Kidney capillary endothelial cell (primary cell): ENCODE results near the gene FBXO28.
A peak's percentile ranks its signal among the peaks of the same experiment; 100 is the strongest.
"Not testable (repeated sequence)": the region's sequence is repeated elsewhere in the genome, so short reads cannot be mapped to it uniquely, and the experiment has no call there.

Experiments
- DNase-seq: peaks from one replicate; pipeline ENCODE4 v3.0.0-alpha.2; 2018; ENCODE audit warnings: low spot score

FBXO28 gene, protein sequence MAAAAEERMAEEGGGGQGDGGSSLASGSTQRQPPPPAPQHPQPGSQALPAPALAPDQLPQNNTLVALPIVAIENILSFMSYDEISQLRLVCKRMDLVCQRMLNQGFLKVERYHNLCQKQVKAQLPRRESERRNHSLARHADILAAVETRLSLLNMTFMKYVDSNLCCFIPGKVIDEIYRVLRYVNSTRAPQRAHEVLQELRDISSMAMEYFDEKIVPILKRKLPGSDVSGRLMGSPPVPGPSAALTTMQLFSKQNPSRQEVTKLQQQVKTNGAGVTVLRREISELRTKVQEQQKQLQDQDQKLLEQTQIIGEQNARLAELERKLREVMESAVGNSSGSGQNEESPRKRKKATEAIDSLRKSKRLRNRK

DNA sequence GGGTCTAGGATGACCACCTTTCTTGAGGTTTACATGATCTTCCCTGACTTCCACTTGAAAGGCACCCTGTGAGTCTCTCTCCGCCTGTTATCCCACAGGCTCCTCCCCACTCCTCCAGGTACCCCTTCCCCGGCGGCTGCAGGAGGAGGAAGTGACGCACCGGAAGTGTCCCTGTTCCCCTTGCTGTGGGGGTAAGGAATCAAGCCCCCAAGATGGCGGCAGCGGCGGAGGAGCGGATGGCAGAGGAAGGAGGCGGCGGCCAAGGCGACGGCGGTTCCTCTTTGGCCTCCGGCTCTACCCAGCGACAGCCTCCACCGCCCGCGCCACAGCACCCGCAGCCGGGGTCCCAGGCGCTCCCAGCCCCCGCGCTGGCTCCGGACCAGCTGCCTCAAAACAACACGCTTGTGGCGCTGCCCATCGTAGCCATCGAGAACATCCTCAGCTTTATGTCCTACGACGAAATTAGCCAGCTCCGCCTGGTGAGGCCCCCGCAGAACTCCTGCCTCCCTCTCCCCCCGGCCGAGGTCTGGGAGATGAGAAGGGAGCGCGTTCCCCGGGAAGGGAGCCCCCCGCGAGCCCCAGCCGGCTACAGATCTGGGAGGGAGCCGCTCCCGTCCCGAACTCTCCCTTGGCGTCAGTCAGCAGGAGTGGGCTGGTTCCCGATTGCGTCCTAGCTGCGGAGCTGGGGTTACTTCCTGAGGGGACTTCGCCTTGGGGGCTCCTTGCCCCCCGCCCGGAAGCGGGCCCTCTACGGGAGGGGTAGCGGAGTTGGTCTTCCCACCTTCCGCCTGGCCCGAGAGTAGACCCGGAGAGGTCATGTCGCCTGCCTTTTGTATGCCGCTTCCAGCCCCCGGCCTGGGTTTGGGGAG lies at the start of gene FBXO28:
TSS of gene FBXO28 (plus strand) at position 194 of the 869 bp plus-strand sequence. CDS start at position 213, 19 bp downstream.
- peak; percentile 89 for DNase-seq

DNA sequence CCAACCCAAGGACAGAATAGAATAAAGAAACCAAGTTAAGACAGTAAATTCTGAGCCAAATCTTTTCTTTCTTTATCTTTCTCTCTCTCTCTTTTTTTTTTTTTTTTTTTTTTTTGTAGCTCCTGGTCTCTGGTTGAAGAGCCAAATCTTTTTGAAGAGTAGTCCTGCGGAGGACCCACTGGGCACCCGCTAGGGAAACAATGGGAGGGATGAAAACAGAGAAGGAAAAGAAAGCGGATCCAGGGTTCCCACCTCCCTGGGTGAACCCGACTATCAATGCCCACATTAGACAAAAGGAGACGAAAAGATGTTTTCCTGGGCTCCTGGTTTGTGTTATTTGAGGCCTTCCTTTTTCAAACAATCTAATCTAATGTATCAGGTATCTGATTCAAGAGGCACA lies 49.8 kb upstream of the FBXO28 start:
- no peak for DNase-seq

DNA sequence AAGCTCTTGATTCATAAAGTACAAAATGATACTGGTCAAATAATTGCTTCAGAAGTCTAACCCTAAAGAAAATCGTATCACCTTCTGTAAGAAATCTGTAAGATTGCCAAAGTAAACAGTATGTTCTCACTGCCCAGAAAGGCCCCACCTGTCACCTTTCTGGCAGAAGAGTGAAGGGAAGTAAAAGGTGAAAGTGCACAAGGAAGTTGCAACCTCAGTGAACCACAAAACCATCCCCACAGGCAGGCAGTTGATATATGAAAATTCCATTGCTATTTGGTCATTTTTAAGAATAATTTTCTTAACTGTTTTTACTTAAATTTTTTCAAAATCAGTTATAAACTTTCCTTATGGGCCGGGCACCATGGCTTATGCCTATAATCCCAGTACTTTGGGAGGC lies 48.5 kb upstream of the FBXO28 start:
- DNase-seq: no peak

DNA sequence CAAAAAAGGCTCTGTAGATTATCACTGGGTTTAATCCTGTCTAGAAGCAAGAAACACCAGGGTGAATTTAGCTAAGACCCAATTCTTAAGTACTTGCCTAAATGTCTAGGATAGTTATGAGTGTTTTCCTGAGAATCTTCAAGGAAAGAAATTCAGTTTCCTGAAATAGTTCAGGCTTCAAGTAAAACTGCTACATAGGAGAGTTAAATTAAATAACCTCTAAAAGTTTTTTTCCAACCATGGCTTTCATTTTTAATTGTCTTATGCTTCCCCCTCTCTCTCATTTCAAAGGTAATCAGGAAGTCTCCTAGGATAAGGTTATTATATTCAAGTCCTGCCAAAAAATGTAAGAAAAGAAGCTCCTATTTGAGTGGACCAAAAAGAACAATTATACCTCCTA lies 46.7 kb upstream of the FBXO28 start:
- DNase-seq: no peak

DNA sequence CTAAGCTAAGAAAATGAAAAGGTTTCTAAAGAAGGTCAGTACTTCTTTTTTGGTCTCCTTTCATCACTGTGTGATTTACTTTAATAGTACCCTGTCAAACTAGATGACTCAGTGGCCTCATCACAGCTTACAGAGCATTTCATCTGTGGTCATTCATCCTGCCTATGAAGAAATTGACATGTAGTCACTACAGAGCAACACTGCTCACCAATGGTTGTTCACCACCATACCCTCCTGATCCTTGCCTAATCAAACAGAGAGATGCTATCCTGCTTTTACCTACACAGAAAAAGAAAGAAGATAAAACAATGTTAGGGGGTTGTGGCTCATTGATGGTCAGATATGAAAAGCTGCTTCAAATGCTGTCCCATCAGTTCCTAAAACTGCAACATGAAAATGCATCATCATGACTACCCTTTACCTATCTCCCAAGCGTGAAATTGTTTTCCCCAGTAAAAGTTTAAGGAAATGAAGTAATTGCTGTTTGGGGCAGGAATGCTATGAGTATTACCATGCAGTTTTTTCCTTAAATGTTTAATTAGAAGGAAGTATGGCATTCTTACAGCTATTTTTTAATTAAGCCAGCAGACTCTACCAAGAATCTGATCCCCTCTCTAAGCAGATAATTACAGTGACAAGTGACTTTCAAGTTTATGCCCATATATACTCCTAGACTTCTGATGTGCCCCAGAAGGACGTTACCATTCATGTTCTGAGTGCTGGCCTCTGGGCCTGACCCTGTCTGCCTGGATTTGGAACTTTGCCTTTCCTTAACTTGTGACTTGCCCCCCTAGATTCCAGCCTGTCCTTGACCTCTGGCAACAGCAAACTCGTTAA lies 46.1 kb upstream of the FBXO28 start:
- no peak for DNase-seq

DNA sequence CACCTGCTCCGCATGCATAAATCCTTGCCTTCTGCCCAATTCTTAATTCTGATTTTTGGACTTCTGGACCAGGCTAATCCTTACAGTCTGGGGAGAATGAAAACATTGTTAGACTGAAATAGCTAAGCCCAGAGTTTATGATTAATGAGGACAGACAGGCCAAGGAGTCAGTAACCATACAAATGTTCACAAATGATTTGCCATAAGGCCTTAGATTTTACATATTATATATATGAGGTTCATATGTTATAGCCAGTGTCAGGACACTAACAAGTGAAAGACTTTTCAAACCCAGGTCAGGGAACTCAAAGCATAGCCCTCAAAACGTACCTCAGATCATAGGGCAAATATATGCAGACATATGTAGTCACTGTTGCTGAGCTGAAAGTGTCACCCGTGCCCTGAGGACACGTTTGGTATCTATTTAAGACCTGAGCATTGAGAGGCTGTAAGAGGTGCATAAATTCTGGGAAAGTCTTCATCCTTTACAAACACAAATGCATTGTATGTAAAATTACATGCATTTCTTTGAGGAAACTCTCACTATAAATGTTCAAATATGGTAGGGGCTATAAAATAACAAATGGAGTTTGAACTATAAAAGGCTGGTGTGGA lies 45.3 kb upstream of the FBXO28 start:
- DNase-seq: no peak

DNA sequence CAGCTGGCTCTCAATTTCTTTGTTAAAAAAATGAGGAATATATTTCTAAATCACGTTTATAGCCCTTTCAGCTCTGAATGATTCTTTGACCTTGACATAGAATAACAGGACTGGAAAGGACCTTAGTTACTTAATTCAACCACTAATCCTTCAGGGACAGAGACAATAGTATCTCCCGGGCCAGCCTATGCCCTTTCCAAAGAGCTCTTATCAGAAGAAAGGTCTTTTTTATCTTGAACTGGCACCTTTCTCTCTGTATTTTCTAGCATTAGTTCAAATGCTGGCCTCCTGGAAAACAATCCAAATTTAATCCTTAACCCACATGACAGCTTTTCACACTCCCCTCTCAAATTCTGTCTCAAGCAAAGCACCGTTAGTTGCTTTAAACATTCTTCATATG lies 44.8 kb upstream of the FBXO28 start:
- DNase-seq: no peak

DNA sequence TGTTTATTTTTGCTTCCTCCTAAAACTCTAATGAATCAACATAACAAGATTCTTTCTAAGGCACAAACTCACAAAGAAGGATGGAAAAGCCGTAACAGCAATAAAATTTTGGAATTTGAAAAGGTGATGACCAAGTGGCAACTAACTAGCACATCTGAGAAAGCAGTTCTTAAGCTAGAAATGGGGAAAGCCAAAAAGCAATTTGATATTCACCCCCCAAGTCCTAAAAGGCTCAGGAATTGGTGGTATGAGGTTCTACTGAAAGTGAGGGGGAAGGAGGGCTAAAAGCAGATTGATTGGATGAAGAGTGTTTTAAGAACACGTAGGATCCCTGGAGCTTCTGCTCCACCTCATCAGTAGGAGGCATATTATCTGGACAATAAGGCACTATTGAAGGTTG lies 43.4 kb upstream of the FBXO28 start:
- no peak for DNase-seq

DNA sequence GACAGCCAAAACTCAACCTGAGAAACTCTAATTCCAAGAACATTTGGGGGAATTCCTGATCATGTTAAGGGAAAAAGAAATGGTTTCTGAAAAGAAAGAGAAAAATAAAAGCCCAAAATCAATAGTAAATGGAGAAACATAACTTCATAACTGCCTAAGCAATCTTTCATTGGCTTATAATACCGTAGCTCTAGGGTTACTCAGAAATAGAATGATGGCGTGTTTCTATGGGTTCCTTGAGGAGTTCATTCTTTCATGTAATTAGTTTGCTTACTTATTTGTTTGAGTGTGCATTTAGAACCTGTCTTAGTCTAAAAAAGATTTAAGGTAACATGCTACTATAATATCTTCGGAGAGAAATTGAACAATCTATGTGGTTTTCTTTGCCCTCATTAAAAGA lies 37.5 kb upstream of the FBXO28 start:
- no peak for DNase-seq

DNA sequence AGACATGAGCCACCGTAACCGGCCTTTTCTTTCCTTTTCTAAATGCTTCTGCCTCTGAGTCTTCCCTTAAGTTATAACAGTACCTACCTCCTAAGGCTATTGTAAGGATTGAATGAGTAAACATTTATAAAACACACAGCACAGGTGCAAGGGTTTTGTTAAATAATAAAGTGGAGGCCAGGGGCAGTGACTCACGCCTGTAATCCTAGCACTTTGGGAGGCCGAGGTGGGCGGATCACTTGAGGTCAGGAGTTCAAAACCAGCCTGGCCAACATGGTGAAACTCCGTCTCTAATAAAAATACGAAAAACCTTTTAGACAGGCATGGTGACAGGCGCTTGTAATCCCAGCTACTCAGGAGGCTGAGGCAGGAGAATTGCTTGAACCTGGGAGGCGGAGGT lies 34.3 kb upstream of the FBXO28 start:
- not testable (repeated sequence) for DNase-seq

DNA sequence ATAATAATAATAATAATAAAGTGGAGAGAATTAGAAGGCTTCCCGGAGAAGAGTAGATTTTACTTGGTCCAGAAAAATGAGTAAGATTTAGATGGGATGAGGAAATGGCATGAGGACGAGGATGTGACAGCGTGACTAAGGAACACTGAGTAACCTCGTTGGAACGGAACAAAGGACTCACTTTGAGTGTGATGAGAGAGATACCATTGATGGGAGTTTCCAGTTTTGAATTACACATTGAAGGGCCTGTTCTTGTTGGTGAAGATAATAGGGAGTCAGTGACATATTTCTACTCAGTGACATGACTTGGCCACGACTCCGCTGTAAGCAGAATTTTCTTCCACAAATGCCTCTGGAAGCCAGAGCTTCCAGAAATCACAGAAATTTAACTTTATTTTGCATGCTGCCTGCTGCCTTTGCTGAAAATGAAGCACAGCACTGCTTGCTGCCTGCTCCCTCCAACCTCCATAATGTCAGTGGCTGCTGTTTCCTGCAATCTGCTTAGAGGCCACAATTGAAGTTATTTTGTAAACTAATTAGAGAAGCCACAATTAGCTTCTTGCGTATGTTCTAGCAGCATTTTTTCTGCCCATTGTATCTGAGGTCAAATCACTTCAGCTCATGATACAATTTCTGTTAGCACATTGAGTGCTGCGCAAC lies 33.7 kb upstream of the FBXO28 start:
- peak; percentile 87 for DNase-seq

DNA sequence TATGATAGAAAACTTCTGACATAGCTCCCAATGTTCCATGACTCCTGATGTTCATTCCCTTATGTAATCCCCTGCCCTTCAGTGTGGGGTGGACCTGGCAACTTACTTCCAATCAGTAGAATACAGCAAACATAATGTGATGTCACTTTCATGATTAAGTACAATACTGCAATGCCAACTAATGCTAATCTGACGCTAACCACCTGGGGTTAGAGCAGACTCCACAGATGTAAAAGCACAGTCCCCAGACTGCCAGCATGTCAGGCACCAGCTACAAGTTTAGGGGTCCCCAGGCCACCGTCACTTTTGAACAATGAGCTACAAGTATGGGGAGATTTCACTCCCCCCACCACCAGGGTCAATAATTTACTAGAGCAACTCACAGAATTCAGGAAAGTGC lies 32.3 kb upstream of the FBXO28 start:
- no peak for DNase-seq

DNA sequence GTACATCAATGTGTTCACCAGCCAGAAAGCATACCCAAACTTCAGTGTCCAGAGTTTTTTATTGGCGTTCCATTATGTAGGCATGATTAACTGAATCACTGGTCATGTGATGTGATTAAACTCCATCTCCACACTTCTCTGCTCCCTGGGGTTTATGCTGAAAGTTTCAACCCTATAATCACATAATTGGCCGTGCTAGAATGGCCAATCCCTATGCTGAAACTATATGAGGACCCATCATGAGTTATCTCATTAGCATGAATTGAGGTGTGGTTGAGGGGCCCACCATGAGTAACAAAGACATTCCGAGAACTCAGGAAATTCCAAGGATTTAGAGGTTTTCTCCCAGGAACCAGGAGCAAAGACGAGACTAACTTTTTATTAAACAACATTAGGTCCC lies 31.8 kb upstream of the FBXO28 start:
- DNase-seq: no peak

DNA sequence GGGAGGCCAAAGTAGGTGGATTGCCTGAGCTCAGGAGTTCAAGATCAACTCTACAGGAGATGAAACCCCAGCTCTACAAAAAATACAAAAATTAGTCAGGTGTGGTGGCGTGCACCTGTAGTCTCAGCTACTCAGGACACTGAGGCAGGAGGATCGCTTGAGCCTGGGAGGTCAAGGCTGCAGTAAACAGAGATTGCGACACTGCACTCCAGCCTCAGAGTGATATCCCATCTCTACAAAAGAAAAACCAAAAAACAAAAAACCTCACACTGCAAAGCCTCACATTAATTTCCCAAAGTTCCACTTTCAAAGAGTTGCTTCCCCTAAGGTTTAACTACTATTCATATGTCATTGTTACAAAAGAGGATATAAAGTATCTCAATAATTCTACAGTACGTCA lies 29.0 kb upstream of the FBXO28 start:
- DNase-seq: no peak

DNA sequence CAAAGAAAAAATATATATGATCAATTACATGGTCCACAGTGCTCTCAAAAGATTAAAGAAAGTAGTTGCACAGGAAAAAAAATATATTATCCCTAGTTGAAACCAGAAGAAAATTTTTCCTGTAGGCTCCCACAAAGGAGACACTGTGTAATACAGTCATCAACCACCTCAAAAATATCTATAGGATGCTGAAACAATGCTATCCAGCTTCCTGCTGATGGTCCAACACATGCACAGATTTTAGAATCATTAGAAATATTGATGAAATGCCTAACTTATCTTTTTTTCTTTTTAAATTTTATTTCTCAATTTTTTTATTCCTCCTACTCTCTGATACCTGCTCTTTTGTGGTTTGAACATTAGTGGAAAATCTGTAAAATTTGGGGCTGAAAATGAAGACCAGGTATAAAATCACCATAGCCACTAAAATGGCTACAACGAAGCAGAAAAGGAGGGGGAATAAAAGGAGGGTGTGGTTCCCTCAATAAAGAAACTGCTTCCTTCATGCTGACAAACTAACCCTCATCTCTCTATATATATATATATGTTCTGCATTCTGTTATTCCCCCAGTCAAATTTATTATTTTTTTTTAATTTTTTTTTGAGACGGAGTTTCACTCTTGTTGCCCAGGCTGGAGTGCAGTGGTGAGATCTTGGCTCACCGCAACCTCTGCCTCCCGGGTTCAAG lies 28.3 kb upstream of the FBXO28 start:
- DNase-seq: no peak

DNA sequence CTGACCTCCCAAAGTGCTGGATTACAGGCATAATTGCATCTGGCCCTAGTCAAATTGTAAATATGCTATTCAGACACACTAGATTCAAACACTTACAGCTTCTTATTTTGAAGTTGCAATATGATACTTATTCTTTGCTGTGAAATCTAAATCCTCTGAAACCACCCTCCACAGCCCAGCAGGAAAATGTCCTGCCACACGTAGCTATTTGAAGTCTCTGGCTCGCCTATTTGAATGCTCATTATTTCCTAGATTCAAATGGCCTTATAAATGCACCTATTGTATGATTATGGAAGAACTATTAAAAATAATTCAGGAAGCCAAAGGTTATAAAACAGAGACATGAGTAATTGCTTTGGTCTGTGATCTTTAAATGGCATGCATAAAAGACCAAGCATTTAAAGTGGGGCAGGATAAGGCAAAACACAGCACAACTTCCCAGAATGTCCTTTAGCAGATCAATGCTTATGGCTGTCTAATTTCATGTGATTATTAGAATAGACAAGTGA lies 26.6 kb upstream of the FBXO28 start:
- DNase-seq: no peak

DNA sequence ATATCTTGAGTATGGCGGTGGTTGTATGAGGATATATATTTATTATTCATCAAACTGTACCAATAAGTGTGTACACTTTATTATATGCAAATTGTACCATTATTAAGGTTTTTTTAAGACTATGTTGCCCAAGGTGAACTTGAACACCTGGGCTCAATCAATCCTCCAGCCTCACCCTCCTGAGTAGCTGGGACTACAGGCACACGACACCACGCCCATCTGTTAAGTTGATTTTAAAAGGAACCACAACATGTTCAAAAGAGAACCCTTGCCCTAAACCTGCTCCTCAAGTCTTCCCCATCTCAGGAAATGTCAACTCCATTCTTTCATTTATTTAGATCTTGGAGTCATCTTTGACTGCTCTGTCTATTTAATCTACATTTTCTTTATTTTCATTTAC lies 24.3 kb upstream of the FBXO28 start:
- DNase-seq: no peak

DNA sequence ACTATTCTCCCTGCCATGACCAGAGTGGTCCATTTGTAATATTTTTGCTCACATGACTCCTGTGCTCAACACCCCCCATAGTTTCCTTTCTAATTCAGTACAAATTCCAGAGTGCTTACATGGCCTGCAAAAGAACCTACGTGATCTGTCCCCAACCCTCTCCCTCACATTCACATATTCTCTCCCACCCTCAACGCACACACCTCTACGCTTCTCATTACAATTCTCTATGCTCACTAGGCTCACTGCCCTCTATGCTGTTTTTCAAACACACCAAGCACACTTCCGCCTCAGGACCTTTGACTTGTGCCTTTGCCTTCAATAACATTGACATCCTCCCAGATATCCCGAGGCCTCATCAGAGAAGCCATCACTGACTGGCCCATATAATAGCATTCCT lies 23.8 kb upstream of the FBXO28 start:
- DNase-seq: no peak

DNA sequence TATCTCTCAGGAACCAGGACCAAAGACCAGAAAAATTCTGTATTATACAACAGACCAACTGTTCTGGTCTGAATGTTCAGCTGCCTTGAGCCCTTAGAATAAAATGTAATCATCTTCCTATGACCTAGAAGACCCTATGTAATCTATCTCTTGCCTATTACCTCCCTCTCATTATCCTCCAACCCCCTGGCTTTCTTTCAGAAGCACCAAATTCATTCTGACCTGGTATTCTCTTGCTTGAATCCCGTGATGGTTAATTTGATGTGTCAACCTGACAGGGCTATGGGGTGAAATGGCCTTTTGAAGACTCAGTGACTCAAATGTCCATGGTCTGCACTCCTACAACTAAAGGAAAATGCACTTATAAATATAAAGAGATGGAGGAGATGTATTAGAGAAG lies 21.8 kb upstream of the FBXO28 start:
- DNase-seq: no peak

DNA sequence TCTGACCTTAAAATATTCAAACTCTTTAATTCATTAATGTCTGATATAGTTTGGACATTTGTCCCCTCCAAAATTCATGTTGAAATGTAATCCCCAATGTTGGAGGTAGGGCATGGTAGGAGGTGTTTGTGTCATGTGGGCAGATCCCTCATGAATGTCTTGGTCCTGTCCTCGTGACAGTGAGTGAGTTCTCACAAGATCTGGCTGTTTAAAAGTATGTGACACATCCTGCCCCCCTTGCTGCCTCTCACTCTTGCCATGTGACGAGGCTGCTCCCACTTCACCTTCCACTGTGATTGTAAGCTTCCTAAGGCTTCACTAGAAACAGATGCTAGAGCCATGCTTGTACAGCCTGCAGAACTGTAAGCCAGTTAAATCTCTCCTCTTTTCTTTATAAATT lies 21.3 kb upstream of the FBXO28 start:
- DNase-seq: no peak

DNA sequence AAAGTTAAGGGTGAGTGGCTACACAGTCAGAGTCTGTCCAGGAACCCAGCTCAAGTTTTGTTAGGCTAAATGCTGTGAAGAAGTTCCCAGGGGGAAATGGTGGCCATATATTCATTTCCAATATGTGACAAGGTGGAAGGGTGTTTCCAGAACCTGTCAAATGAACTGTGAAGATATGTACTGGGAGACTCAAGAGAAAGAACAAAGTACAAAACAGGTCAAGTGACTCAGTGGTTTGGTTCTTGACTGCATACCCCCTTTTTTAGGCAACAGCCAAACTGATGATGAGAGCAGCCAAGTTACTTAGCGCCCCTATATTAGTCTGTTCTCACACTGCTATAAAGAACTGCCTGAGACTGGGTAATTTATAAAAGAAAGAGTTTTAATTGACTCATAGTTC lies 18.6 kb upstream of the FBXO28 start:
- no peak for DNase-seq
